ENCODE results near the gene TEX2.

The TEX2 gene

DNA sequence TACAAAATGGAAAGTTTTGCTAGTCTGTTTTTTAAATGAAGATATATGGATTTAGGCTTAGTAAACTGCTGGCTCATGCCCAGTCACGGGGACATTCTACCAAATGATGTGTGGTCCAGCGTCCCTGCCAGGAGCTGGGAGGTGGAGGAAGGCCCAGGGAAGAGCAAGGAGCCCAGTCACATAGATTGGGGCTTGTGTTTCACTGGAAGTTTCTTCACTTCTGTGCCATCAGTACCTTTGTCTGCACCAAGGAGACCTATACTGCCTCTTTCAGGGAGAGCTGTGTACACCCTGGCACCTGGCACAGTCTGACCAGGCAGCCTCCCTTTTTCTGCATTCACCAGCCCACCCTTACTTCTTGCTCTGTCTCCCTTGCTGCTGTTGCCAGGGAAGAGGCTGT, 100.5 kb downstream of the TEX2 start:
- TF ChIP-seq CTCF (IDR thresholded peaks at IDR 0.05; ENCODE audit: insufficient read depth, low read length, missing control alignments) = no peak
- DNase-seq (ENCODE audit: low read depth, low spot score) = no peak
- no peak overlapping the region for H3K4me3 ChIP-seq (ENCODE audit: low read depth, low read length)
- ChIA-PET CTCF (interaction anchor here (0.8 to 1.1 kb wide), 2 partner anchors 8 to 119 kb away, joined by 3 read pairs; no protein-coding TSS in a partner anchor), POLR2A (no interaction called here)

GRCh38 chr17:64161380-64162176, 101.5 kb downstream of the TEX2 start:
- no peak overlapping the region for H3K4me3 ChIP-seq (ENCODE audit: low read depth, low read length)
- POLR2A ChIA-PET = no interaction called here
- DNase-seq (ENCODE audit: low read depth, low spot score) = no peak
- no peak for TF ChIP-seq CTCF (IDR thresholded peaks at IDR 0.05; ENCODE audit: insufficient read depth, low read length, missing control alignments)
- CTCF ChIA-PET = interaction anchor here (1.6 to 1.7 kb wide), 2 partner anchors 12 to 28 kb away, joined by 4 to 5 read pairs; no protein-coding TSS in a partner anchor

DNA sequence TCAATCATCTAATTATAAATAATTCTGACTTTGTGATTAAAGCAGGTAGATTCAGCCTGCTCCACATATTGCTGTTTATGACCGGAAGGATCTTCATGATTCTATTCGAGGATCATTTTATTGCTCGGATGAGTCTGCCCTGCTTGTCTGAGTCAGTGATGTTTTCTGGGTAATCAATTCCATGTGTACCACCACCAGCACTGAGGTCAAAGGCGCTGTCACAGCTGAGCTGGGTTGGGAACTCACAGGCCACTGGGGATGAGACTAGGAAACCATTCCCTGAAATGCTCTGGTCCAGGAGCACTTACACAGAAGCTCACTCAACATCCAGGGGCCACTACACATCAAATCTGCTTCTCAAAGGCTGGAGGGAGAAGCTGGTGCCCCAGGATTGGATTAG, 102.7 kb downstream of the TEX2 start:
- POLR2A ChIA-PET = interaction anchor here (1.6 kb wide), 1 partner anchor 15 kb away, joined by 6 read pairs; no protein-coding TSS in a partner anchor
- CTCF ChIA-PET = interaction anchor here (1.3 to 2.8 kb wide), 6 partner anchors 9 to 122 kb away, joined by 4 to 13 read pairs (median 6); no protein-coding TSS in a partner anchor
- no peak for DNase-seq (ENCODE audit: low read depth, low spot score)
- TF ChIP-seq CTCF (IDR thresholded peaks at IDR 0.05; ENCODE audit: insufficient read depth, low read length, missing control alignments) = no peak
- H3K4me3 ChIP-seq (ENCODE audit: low read depth, low read length) = no peak overlapping the region

DNA sequence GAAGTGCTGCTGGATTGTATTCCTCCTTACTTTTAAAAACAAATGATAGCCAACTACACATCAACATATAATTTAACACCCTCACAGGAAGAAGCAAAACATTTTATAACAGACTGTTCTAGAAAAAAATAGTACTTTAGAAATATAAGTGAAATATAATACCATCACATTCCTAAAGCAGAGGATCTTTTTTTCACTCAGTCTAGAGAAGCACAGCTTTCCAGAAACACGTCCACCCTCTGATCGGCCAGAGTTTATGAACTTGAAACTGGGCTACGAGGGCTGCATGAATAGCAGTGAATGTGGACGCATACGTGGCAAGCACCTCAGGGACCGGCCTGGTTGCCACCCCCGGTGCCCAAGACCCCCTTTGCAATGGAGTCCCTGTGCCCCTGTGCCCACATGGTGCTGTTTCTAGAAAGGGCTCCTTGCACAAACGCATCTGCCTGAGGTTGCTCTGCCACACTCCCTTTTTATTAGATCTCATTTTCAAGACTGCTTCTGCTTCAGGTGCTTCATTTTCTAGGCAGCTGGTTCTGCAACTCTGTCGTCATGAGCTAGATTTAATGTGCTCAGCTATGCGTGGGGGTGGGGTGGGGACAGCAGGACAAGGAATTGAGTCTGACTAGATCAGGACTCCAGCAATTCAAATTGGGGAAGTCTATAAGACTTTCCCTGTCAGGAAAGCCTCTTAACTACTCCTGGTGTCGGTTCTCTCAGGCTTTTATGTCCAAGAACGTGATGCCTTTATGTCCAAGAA, 104.0 kb downstream of the TEX2 start:
- H3K4me3 ChIP-seq (ENCODE audit: low read depth, low read length) = no peak overlapping the region
- TF ChIP-seq CTCF (IDR thresholded peaks at IDR 0.05; ENCODE audit: insufficient read depth, low read length, missing control alignments) = no peak
- CTCF ChIA-PET = interaction anchor here (0.9 to 2.8 kb wide), 6 partner anchors 9 to 123 kb away, joined by 3 to 13 read pairs (median 6); no protein-coding TSS in a partner anchor
- no peak for DNase-seq (ENCODE audit: low read depth, low spot score)
- POLR2A ChIA-PET = interaction anchor here (1.0 kb wide), 1 partner anchor 13 kb away, joined by 5 read pairs; no protein-coding TSS in a partner anchor

- POLR2A ChIA-PET = interaction anchor here (1.0 kb wide), 1 partner anchor 13 kb away, joined by 5 read pairs; no protein-coding TSS in a partner anchor
- DNase-seq (ENCODE audit: low read depth, low spot score) = no peak
- H3K4me3 ChIP-seq (ENCODE audit: low read depth, low read length) = no peak overlapping the region
- CTCF ChIA-PET = interaction anchor here (2.4 to 2.8 kb wide), 2 partner anchors 24 to 124 kb away, joined by 11 to 13 read pairs; no protein-coding TSS in a partner anchor
- no peak for TF ChIP-seq CTCF (IDR thresholded peaks at IDR 0.05; ENCODE audit: insufficient read depth, low read length, missing control alignments)
Measured at GRCh38 chr17:64158406-64158805, 104.7 kb downstream of the TEX2 start.
